DMS114 treated with DMSO at 0.1 percent for 48 hours (cell line): Measurements from ENCODE around the gene TMEM95.

Source experiments
- DNase-seq: peaks from one replicate; lab custom pipeline; 2025; ENCODE audit not compliant: unreplicated experiment; lab: John Stamatoyannopoulos, UW

TMEM95 gene

GRCh38 chr17:7374353-7374752 is 19.4 kb downstream of the TMEM95 start:
- DNase-seq: no peak

- DNase-seq: no peak
Observed at GRCh38 chr17:7379134-7379533, 24.2 kb downstream of the TMEM95 start.

- DNase-seq: no peak
Observed at GRCh38 chr17:7380321-7380720, 25.4 kb downstream of the TMEM95 start.

GRCh38 chr17:7380855-7381683 is 26.1 kb downstream of the TMEM95 start, which contains the start of gene TNK1:
TSS of gene TNK1 (plus strand) at chr17:7381089. CDS start at chr17:7382927, 1,838 bp downstream.
- DNase-seq: no peak

- no peak for DNase-seq
Observed at GRCh38 chr17:7382901-7383300, 27.9 kb downstream of the TMEM95 start.

- no peak for DNase-seq
Observed at GRCh38 chr17:7383371-7383741, 28.4 kb downstream of the TMEM95 start.

GRCh38 chr17:7383742-7384488 is 29.0 kb downstream of the TMEM95 start:
- DNase-seq: no peak

GRCh38 chr17:7384489-7385081 is 29.6 kb downstream of the TMEM95 start:
- DNase-seq: no peak

- DNase-seq: no peak
Observed at GRCh38 chr17:7388856-7389255, 33.9 kb downstream of the TMEM95 start.

- no peak for DNase-seq
Observed at GRCh38 chr17:7389924-7390910, 35.3 kb downstream of the TMEM95 start.

GRCh38 chr17:7391307-7391706 is 36.4 kb downstream of the TMEM95 start:
- DNase-seq: no peak

- DNase-seq: no peak
Observed at GRCh38 chr17:7392696-7393612, 38.0 kb downstream of the TMEM95 start.

- DNase-seq: no peak
Observed at GRCh38 chr17:7393613-7394451, 38.9 kb downstream of the TMEM95 start.

GRCh38 chr17:7394452-7395191 is 39.7 kb downstream of the TMEM95 start, which contains the start of gene PLSCR3:
TSS of gene PLSCR3 (minus strand) at chr17:7394525. CDS start at chr17:7394110, 415 bp downstream.
- DNase-seq: peak; percentile 69

- DNase-seq: no peak
Observed at GRCh38 chr17:7396147-7396546, 41.2 kb downstream of the TMEM95 start.

- DNase-seq: no peak
Observed at GRCh38 chr17:7398612-7399011, 43.7 kb downstream of the TMEM95 start.

- no peak for DNase-seq
Observed at GRCh38 chr17:7403043-7403726, 48.2 kb downstream of the TMEM95 start.

GRCh38 chr17:7403727-7403976 is 48.7 kb downstream of the TMEM95 start:
- DNase-seq: no peak
